Measurements from ENCODE around the gene FIZ1.

The FIZ1 gene

DNA sequence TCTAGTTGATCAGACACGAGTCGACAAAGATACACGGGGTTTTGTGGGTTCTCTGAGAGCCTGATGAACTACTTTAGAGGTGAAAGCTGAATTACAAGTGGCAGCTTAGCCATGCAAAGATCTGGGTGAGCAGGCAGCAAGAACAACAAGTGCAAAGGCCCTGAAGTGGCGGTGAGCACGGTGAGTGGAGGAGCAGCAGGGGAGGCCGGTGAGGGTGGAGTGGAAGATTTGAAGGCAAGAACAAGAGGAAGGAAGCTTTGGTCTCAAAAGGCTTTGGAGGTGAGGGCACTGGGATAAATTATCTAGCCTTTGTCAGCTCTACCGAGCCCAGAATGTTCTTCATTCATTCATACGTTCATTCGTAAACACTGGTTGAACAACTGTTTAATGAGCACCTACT lies 7.5 kb upstream of the FIZ1 start:
- H3K27me3 ChIP-seq (ENCODE audit: control insufficient read depth, insufficient read depth, low read length): no peaks in the 10 kb centered on the region
- H3K9ac ChIP-seq (ENCODE audit: low read length): no peak overlapping the region
- H3K4me3 ChIP-seq (ENCODE audit: low read length): peak overlapping the region; percentile 73
- H3K27ac ChIP-seq (ENCODE audit: low read length): no peak overlapping the region
- H3K9me3 ChIP-seq (ENCODE audit: control insufficient read depth, low read depth, low read length): no peaks in the 10 kb centered on the region
- H3K4me1 ChIP-seq (ENCODE audit: control insufficient read depth, low read depth, low read length): peaks cover 9% of the 10 kb centered on the region
- peaks cover 7% of the 10 kb centered on the region for H3K36me3 ChIP-seq (ENCODE audit: control insufficient read depth, low read depth, low read length)

DNA sequence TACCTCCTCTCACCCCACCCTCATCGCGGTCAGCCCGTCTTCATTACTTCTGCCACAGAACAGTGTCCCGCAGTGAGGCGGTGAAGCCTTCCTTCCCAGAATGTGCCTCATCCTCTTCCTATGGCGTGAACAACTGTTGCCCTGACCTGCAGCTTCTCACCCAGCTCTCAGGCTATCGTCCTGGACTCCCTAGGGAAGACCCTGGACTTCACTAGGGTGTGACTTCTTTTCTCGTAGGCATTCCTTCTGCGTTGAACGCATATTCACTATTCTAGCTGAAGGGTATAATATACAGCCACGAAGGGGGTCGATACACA lies 7.1 kb upstream of the FIZ1 start:
- Histone ChIP-seq H3K27ac (ENCODE audit: low read length) (no peak overlapping the region), H3K27me3 (ENCODE audit: control insufficient read depth, insufficient read depth, low read length) (no peaks in the 10 kb centered on the region), H3K4me1 (ENCODE audit: control insufficient read depth, low read depth, low read length) (peaks cover 9% of the 10 kb centered on the region), H3K9me3 (ENCODE audit: control insufficient read depth, low read depth, low read length) (no peaks in the 10 kb centered on the region), H3K9ac (ENCODE audit: low read length) (no peak overlapping the region), H3K4me3 (ENCODE audit: low read length) (peak overlapping the region; percentile 73), H3K36me3 (ENCODE audit: control insufficient read depth, low read depth, low read length) (peaks cover 7% of the 10 kb centered on the region)

DNA sequence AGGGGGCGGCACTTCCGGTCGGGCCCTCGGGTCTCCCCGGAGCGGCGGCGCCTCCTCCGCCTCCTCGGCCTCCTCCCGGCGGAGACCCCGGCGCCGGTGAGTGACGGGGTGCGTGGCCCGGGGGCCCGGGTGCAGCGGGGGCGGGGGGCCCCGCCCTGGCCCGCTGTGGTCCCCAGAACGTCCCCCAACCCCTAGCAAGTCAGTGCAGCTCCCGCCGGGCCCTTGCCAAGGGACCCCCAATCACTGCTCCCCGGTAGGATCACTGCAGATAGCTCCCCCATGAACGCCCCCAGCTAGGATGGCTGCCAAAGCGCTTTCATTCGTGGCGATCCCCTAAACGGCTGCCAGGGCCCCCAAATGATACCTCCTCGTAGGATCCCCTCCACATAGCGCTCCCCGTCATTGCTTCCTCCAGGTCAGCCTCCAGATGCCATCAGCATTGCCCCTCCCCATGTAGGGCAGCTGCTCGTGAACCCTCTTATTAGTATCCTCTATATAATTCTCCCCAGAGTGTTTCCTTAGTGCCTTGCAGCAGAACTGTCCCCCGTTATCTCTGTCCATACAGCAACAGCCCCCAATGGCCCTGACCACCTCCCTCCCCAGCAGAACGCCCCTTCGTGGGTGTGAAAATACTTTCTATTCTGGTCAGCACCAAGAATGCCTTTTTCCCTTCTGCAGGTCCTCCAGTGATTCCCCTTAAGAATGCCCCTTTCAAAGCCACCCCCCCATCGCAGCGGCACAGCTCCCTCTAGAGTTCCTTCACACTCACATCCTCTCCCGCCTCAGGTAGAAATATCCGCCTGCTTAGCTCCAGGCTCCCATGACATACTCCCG lies 6.5 kb upstream of the FIZ1 start, which contains the start of gene ZNF865:
Gene ZNF865 (plus strand): TSS at position 11 of the 834 bp plus-strand sequence. CDS start 7,972 bp downstream, outside the sequence.
- Histone ChIP-seq H3K4me3 (ENCODE audit: low read length) (peak within 1 kb of the TSS; percentile 73), H3K4me1 (ENCODE audit: control insufficient read depth, low read depth, low read length) (peaks cover 9% of the 10 kb centered on the region), H3K27me3 (ENCODE audit: control insufficient read depth, insufficient read depth, low read length) (no peaks in the 10 kb centered on the region), H3K36me3 (ENCODE audit: control insufficient read depth, low read depth, low read length) (peaks cover 7% of the 10 kb centered on the region), H3K9ac (ENCODE audit: low read length) (peak within 1 kb of the TSS; percentile 84), H3K27ac (ENCODE audit: low read length) (peak within 1 kb of the TSS; percentile 92), H3K9me3 (ENCODE audit: control insufficient read depth, low read depth, low read length) (no peaks in the 10 kb centered on the region)

DNA sequence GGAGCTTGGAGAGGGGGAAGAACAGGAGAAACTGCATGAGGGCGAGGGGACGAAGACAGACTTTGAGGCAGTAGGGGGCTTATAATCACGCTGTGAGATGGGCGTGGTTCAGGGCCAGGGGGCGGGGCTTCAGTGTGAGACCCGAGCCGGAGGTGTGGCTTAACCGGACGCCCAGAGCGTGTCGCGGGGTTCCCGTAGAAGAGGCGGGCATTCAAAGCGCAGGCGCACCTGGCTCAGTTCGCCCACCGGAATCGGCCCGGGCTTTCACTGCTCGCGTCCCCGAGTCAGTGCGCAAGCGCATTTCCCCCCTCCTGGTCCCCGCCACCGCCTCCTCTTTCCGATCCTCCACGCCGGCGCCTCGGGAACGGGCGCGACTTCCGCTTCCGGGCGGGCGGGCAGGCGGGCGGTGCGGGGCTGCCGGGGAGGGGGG lies 5.9 kb upstream of the FIZ1 start:
- Histone ChIP-seq H3K27ac (ENCODE audit: low read length) (no peak overlapping the region), H3K4me3 (ENCODE audit: low read length) (peak overlapping the region; percentile 73), H3K9ac (ENCODE audit: low read length) (peak overlapping the region; percentile 74)

DNA sequence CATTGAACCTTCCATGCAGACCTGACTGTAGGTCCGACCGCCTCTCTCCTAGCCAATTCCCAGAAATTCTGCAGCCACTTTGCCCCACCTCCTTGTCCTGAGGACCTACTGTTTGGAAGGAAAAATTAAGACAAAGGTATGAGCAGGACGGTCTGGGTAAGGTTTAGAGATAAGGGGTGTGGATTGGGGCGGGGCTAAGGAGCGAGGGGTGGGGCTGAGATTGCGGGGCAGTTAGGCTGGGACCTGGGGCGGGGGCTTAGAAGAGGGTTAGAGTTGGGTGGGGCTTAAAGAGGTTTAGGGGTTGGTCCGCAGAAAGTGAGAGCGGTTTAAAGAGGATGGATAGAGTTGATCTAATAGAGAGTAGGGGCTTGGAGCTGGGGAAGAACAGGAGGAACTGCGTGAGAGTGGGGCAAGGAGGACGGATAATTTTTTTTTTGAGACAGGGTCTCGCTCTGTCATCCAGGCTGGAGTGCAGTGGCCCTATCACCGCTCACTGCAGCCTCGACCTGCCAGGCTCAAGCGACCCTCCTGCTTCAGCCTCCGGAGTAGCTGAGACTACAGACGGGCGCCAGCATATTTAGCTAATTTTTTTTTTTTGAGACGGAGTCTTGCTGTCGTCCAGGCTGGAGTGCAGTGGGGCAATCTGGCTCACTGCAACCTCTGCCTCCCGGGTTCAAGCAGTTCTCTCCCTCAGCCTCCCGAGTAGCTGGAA lies 4.4 kb upstream of the FIZ1 start:
- H3K4me3 ChIP-seq (ENCODE audit: low read length): no peak overlapping the region
- no peaks in the 10 kb centered on the region for H3K27me3 ChIP-seq (ENCODE audit: control insufficient read depth, insufficient read depth, low read length)
- no peaks in the 10 kb centered on the region for H3K36me3 ChIP-seq (ENCODE audit: control insufficient read depth, low read depth, low read length)
- H3K9me3 ChIP-seq (ENCODE audit: control insufficient read depth, low read depth, low read length): no peaks in the 10 kb centered on the region
- H3K4me1 ChIP-seq (ENCODE audit: control insufficient read depth, low read depth, low read length): peaks cover 9% of the 10 kb centered on the region
- no peak overlapping the region for H3K9ac ChIP-seq (ENCODE audit: low read length)
- H3K27ac ChIP-seq (ENCODE audit: low read length): no peak overlapping the region

More for the DNA sequence above, 5.9 kb upstream of the FIZ1 start:
- peaks cover 7% of the 10 kb centered on the region for H3K36me3 ChIP-seq (ENCODE audit: control insufficient read depth, low read depth, low read length)
- peaks cover 9% of the 10 kb centered on the region for H3K4me1 ChIP-seq (ENCODE audit: control insufficient read depth, low read depth, low read length)
- no peaks in the 10 kb centered on the region for H3K9me3 ChIP-seq (ENCODE audit: control insufficient read depth, low read depth, low read length)
- no peaks in the 10 kb centered on the region for H3K27me3 ChIP-seq (ENCODE audit: control insufficient read depth, insufficient read depth, low read length)

DNA sequence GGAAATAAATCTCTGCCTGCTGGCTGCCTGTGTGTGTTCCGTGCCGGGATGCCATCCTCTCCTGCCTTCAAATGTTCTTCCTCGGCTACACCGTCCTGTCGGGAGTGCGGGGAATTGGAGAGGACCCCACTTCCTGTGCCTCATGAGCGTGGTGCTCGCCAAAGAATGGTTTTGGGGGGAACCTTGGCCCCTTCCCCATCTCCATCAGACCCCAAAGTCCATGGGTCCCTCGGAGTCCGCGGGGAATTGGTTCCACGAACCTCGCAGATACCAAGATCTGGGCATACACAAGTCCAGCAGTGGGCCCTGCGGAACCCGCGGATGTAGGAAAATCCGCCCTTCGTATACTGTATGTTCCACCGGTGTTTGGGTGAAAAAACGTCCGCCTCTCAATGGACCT lies 3.8 kb upstream of the FIZ1 start:
- no peaks in the 10 kb centered on the region for H3K27me3 ChIP-seq (ENCODE audit: control insufficient read depth, insufficient read depth, low read length)
- H3K4me3 ChIP-seq (ENCODE audit: low read length): no peak overlapping the region
- no peak overlapping the region for H3K9ac ChIP-seq (ENCODE audit: low read length)
- H3K27ac ChIP-seq (ENCODE audit: low read length): no peak overlapping the region
- no peaks in the 10 kb centered on the region for H3K9me3 ChIP-seq (ENCODE audit: control insufficient read depth, low read depth, low read length)
- H3K36me3 ChIP-seq (ENCODE audit: control insufficient read depth, low read depth, low read length): no peaks in the 10 kb centered on the region
- peaks cover 14% of the 10 kb centered on the region for H3K4me1 ChIP-seq (ENCODE audit: control insufficient read depth, low read depth, low read length)

DNA sequence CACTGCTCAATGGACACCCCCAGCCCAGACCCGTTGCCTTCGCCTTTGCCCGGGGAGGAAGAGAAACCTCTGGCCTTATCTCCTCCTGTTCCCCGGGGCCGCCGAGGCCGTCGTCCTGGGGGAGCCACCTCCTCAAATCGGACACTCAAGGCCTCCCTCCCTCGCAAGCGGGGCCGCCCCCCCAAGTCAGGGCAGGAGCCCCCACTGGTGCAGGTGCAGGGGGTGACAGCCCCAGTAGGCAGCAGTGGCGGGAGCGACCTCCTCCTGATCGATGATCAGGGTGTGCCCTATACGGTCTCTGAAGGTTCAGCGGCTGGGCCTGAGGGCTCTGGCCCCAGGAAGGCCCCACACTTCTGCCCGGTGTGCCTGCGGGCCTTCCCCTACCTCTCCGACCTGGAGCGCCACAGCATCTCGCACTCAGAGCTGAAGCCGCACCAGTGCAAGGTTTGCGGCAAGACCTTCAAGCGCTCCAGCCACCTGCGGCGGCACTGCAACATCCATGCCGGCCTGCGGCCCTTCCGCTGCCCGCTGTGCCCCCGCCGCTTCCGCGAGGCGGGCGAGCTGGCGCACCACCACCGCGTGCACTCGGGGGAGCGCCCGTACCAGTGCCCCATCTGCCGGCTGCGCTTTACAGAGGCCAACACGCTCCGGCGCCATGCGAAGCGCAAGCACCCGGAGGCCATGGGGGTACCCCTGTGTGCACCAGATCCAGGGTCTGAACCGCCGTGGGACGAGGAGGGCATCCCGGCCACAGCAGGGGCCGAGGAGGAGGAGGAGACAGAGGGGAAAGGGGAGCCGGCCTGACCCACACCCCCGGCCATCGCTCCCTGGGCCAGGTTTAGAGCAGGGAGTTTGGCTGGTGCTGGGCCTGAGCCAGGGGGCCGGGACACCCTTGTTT lies 3.0 kb upstream of the FIZ1 start:
- no peak overlapping the region for H3K9ac ChIP-seq (ENCODE audit: low read length)
- no peaks in the 10 kb centered on the region for H3K36me3 ChIP-seq (ENCODE audit: control insufficient read depth, low read depth, low read length)
- no peak overlapping the region for H3K27ac ChIP-seq (ENCODE audit: low read length)
- no peaks in the 10 kb centered on the region for H3K9me3 ChIP-seq (ENCODE audit: control insufficient read depth, low read depth, low read length)
- peaks cover 18% of the 10 kb centered on the region for H3K4me1 ChIP-seq (ENCODE audit: control insufficient read depth, low read depth, low read length)
- no peaks in the 10 kb centered on the region for H3K27me3 ChIP-seq (ENCODE audit: control insufficient read depth, insufficient read depth, low read length)
- no peak overlapping the region for H3K4me3 ChIP-seq (ENCODE audit: low read length)

DNA sequence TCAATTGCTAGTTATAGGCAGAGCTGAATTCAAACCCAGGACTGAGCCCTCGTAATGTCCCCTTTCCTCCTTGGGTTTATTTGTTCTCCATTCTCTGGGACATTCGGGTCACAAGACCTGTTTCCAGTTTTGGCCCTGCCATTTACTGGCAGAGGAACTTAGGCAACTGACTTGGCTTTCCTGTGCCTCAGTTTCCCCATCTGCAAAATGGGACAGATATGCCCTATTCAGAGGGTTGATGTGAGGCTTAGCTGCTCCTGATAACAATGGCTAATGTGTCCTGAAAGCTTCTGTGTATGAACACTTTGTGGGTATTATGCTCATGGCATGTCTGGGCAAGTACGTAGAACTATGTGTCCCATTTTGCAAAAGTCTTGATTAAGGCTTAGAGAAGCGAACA lies 1.8 kb upstream of the FIZ1 start:
- Histone ChIP-seq H3K36me3 (ENCODE audit: control insufficient read depth, low read depth, low read length) (peaks cover 4% of the 10 kb centered on the region), H3K4me3 (ENCODE audit: low read length) (peak overlapping the region; percentile 71), H3K9me3 (ENCODE audit: control insufficient read depth, low read depth, low read length) (no peaks in the 10 kb centered on the region), H3K27me3 (ENCODE audit: control insufficient read depth, insufficient read depth, low read length) (no peaks in the 10 kb centered on the region), H3K9ac (ENCODE audit: low read length) (peak overlapping the region; percentile 28), H3K4me1 (ENCODE audit: control insufficient read depth, low read depth, low read length) (peaks cover 12% of the 10 kb centered on the region), H3K27ac (ENCODE audit: low read length) (no peak overlapping the region)

DNA sequence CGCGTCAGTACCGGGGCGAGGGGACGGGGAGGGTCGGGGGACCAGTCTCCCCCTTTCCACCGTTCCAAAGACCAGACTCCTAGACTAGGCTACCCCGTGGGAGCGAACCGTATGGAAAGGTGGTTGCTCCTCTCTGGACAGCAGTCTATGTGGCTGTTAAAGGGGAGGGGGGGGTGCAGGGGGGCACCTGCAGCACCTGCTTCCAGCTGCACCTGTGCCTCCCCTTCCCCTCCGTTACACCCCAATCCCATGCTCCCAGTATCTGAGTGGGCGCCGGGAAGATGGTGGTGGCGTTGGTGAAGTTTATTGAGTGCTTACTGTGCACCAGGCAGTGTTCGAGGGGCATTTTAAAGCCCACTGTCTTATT lies 1.3 kb upstream of the FIZ1 start:
- Histone ChIP-seq H3K27me3 (ENCODE audit: control insufficient read depth, insufficient read depth, low read length) (no peaks in the 10 kb centered on the region), H3K36me3 (ENCODE audit: control insufficient read depth, low read depth, low read length) (peaks cover 9% of the 10 kb centered on the region), H3K27ac (ENCODE audit: low read length) (no peak overlapping the region), H3K9ac (ENCODE audit: low read length) (peak overlapping the region; percentile 28), H3K9me3 (ENCODE audit: control insufficient read depth, low read depth, low read length) (no peaks in the 10 kb centered on the region), H3K4me1 (ENCODE audit: control insufficient read depth, low read depth, low read length) (peaks cover 12% of the 10 kb centered on the region), H3K4me3 (ENCODE audit: low read length) (peak overlapping the region; percentile 71)

DNA sequence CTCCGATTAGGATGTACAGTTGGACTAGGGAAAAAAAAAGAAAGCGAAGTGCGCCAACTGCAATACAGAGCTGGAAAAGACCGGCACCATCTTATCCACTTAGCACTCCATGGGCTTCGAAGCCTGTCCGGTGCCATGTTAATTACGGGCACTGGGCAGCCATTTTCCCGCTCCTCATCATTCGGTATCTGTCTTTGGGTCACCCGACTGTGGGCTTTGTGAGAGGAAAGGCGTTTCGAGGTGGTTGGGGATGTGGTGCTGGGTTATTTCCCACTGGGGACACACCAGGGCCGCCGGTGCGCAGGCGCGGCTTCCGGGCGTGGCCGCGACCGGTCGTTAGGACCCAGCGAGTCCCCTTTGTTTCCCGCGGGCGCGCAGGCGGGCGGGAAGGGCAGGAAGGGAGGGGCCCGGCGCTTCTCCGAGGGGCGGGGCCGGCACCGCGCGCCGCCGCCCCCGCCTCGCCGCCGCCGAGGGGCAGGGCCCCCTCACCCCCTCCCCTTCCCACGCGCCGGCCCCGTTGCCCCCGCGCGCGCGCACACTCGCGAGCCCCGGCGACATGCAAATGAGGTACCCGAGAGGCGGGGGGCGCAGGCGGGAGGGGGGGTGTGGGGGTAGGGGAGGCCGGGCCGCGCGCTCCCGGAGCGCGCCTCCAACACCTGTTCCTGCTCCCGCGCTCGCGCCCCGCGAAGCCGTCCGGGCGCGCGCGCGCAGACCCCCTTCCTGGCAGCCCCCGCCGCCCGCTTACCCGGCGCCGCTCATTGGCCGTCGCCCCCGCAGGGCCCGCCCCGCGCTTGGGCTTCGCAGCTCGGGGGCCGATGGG lies 735 bp upstream of the FIZ1 start, which contains the start of gene ZNF524:
Gene ZNF524 (plus strand): TSS at position 447 of the 820 bp plus-strand sequence. CDS start 1,825 bp downstream, outside the sequence.
- H3K27ac ChIP-seq (ENCODE audit: low read length): peak within 1 kb of the TSS; percentile 100
- H3K4me1 ChIP-seq (ENCODE audit: control insufficient read depth, low read depth, low read length): peaks cover 12% of the 10 kb centered on the region
- H3K4me3 ChIP-seq (ENCODE audit: low read length): peak within 1 kb of the TSS; percentile 97
- peak within 1 kb of the TSS; percentile 100 for H3K9ac ChIP-seq (ENCODE audit: low read length)
- peaks cover 13% of the 10 kb centered on the region for H3K36me3 ChIP-seq (ENCODE audit: control insufficient read depth, low read depth, low read length)
- no peaks in the 10 kb centered on the region for H3K9me3 ChIP-seq (ENCODE audit: control insufficient read depth, low read depth, low read length)
- H3K27me3 ChIP-seq (ENCODE audit: control insufficient read depth, insufficient read depth, low read length): no peaks in the 10 kb centered on the region
